Naive thymus-derived CD4-positive, alpha-beta T cell (primary cell): ENCODE data around the gene TTLL12. TPM values are rescaled to one million over a fixed set of nuclear protein-coding genes. Genes with fewer than 3 reads are reported as not detected.

Source experiments
- ATAC-seq: fragments of 150-1000 bp; cut with Tn5 transposase; 2 replicates; pipeline ENCODE4 v1.10.0; 2021; ENCODE audit warnings: mild to moderate bottlenecking, moderate library complexity
- CTCF ChIA-PET: fragments of 350-600 bp; sonication (Branson Sonifier 250); formaldehyde crosslinking; loops from one replicate; lab custom pipeline; 2021; ENCODE audit warnings: antibody characterized with exemption; lab: Charles Lee
- POLR2A ChIA-PET: fragments of 350-600 bp; sonication (Branson Sonifier 250); formaldehyde crosslinking; loops from one replicate; lab custom pipeline; 2021; ENCODE audit warnings: antibody characterized with exemption, inconsistent platforms; lab: Charles Lee
- DNase-seq, 9 donors: peaks; one replicate each; pipeline versions ENCODE4 v3.0.0 to v3.0.0-alpha.2; 2020 to 2022; ENCODE audit warnings: mixed read lengths in 1 of 9
- H3K27ac ChIP-seq: one replicate; pipeline ENCODE4 v1.7.0; 2013; ENCODE audit warnings: mild to moderate bottlenecking, low read depth, low read length, moderate library complexity
- H3K27me3 ChIP-seq, 2 donors: one replicate each; pipeline ENCODE4 v1.7.0; 2013; ENCODE audit warnings: low read length in 2 of 2, mild to moderate bottlenecking in 2 of 2, moderate library complexity in 2 of 2; ENCODE audit not compliant: control insufficient read depth in 2 of 2, insufficient read depth in 2 of 2
- H3K36me3 ChIP-seq, 3 experiments: 1 replicate in 2 of 3; 2 replicates in 1 of 3; pipeline ENCODE4 v1.7.0; 2013; ENCODE audit warnings: low read length in 3 of 3, mild to moderate bottlenecking in 3 of 3, moderate library complexity in 1 of 3; ENCODE audit not compliant: insufficient read depth in 3 of 3, control insufficient read depth in 2 of 3
- H3K4me1 ChIP-seq, 2 donors: one replicate each; pipeline ENCODE4 v1.7.0; 2013; ENCODE audit warnings: low read length in 2 of 2, mild to moderate bottlenecking in 2 of 2, moderate library complexity in 1 of 2; ENCODE audit not compliant: control insufficient read depth in 2 of 2, insufficient read depth in 2 of 2
- H3K4me3 ChIP-seq: 2 replicates; pipeline ENCODE4 v1.7.0; 2013; ENCODE audit warnings: mild to moderate bottlenecking, low read length
- H3K9me3 ChIP-seq, 3 experiments: 1 replicate in 2 of 3; 2 replicates in 1 of 3; pipeline ENCODE4 v1.7.0; 2013; ENCODE audit warnings: low read length in 3 of 3; ENCODE audit not compliant: control insufficient read depth in 2 of 3
- H3K27ac Mint-ChIP-seq, 9 donors: one replicate each; pipeline ENCODE4 v1.8.0; 2020 to 2022; ENCODE audit warnings: mixed read lengths in 9 of 9, mild to moderate bottlenecking in 8 of 9, moderate library complexity in 5 of 9, inconsistent platforms in 2 of 9
- H3K27me3 Mint-ChIP-seq, 5 donors: one replicate each; pipeline ENCODE4 v1.8.0; 2021 to 2022; ENCODE audit warnings: mixed read lengths in 5 of 5, mild to moderate bottlenecking in 1 of 5
- H3K36me3 Mint-ChIP-seq, 5 donors: one replicate each; pipeline ENCODE4 v1.8.0; 2020 to 2022; ENCODE audit warnings: mixed read lengths in 5 of 5, mild to moderate bottlenecking in 3 of 5, inconsistent platforms in 1 of 5
- H3K4me1 Mint-ChIP-seq, 7 donors: one replicate each; pipeline ENCODE4 v1.8.0; 2020 to 2022; ENCODE audit warnings: mixed read lengths in 7 of 7, mild to moderate bottlenecking in 3 of 7, inconsistent platforms in 1 of 7
- H3K4me3 Mint-ChIP-seq, 10 donors: one replicate each; pipeline ENCODE4 v1.8.0; 2020 to 2022; ENCODE audit warnings: mild to moderate bottlenecking in 10 of 10, mixed read lengths in 10 of 10, moderate library complexity in 6 of 10, inconsistent platforms in 2 of 10
- H3K9me3 Mint-ChIP-seq, 11 donors: one replicate each; pipeline ENCODE4 v1.8.0; 2020 to 2022; ENCODE audit warnings: mixed read lengths in 11 of 11, mild to moderate bottlenecking in 4 of 11, inconsistent platforms in 1 of 11, moderate library complexity in 1 of 11
- intact Hi-C, 2 donors: fragments of 100-400 bp; cut with micrococcal nuclease; formaldehyde crosslinking; loops; one replicate each; pipeline ENCODE4 v1.15.1; 2023
- polyA plus RNA-seq, 2 donors: library from polyadenylated mRNA; unstranded; fragments of 300-500 nt; fragmentation: Illumina TruSeq; gene quantifications; one replicate each; pipeline ENCODE4 v1.2.3, GENCODE V29; 2021
- total RNA-seq, 6 experiments: library from RNA in 5 of 6; stranded (reverse) in 5 of 6; gene quantifications; 1 replicate in 5 of 6; 2 replicates in 1 of 6; pipeline ENCODE4 v1.2.3 and lab custom pipeline; 2021 to 2026

Gene TTLL12
- total and polyA plus RNA-seq, 7 experiments from 2014 or later: 15.6 to 43.7 (median 28.2) TPM

DNA sequence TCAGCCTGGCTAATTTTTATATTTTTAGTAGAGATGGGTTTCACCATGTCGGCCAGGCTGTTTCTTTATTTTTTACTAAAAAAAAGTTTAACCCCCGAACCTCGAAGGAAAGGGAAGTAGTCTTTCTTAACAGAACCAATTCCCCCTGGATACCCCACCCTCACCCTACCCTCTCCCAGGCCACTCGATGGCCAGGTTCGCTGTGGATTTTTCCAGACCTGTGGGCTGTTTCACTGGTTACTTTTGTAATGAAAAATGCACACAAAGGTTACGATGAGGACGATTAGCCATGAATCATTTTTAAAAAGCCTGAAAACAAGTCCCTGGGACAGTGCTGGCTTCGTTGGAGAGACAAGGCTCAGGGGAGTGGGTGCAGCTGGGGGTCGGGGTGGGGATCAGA is 33.0 kb downstream of the TTLL12 start:
- no peaks in the 10 kb centered on the region for H3K9me3 Mint-ChIP-seq
- Histone ChIP-seq H3K36me3 (peaks cover 0 to 18% (median 0%) of the 10 kb centered on the region in 3 experiments), H3K4me1 (peaks cover 5 to 13% of the 10 kb centered on the region in 2 donors), H3K27ac (no peak overlapping the region), H3K4me3 (no peak overlapping the region), H3K9me3 (no peaks in the 10 kb centered on the region), H3K27me3 (no peaks in the 10 kb centered on the region)
- ChIA-PET CTCF (no interaction called here), POLR2A (no interaction called here)
- peak overlapping the region in 1 of 10 donors; percentile 95 for H3K4me3 Mint-ChIP-seq
- DNase-seq: no peak
- no peaks in the 10 kb centered on the region for H3K27me3 Mint-ChIP-seq
- H3K4me1 Mint-ChIP-seq: peaks cover 4 to 39% (median 16%) of the 10 kb centered on the region in 7 donors
- no peak for ATAC-seq
- intact Hi-C loops: loop anchor here (2.0 kb wide), 2 partner anchors 33 to 139 kb away; partner anchors contain the start of genes PACSIN2 (in 1 of the 2) and TTLL12 (in 1 of the 2)
- peak overlapping the region in 2 of 9 donors; percentile 22 to 74 for H3K27ac Mint-ChIP-seq
- H3K36me3 Mint-ChIP-seq: peaks cover 0 to 2% (median 0%) of the 10 kb centered on the region in 5 donors

DNA sequence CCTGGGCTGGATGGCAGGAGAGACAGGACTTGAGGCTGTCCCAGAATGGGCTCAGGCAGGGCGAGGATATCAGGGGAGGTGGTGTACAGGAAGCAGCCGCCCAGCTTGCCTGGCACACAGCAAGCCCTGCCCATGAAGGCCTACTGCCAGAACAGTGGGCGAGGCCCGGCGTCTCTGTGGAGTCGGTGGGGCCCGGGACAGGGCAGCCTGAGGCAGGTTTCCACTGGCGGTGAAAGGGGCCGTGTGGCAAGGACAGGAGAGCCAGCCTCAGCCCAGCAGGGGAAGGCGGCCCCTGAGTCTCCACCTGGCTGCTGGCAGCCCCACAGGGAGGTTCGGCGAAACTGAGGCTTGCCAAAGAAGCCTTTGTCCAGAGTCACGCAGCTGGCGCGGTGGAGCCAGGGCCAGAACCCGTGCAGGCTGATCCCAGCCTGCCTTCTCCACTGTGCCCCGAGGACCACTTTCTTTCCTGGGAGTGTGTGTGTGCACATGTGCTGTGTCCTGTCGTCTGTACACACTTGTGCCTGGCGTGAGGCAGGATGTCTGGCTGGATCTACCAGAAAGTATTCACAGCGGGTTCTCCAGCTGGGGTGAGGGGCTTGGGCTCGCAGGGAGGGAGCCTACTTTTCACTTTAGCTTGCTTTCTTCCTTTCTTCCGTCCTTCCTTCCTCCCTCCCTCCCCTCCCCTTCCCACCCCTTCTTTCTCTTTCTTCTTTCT is 34.4 kb downstream of the TTLL12 start:
- Histone ChIP-seq H3K9me3 (no peaks in the 10 kb centered on the region), H3K36me3 (peaks cover 0 to 18% (median 0%) of the 10 kb centered on the region in 3 experiments), H3K27ac (peak overlapping the region; percentile 78), H3K4me1 (peaks cover 5 to 13% of the 10 kb centered on the region in 2 donors), H3K27me3 (no peaks in the 10 kb centered on the region), H3K4me3 (peak overlapping the region; percentile 90)
- H3K4me1 Mint-ChIP-seq: peaks cover 10 to 40% (median 25%) of the 10 kb centered on the region in 7 donors
- POLR2A ChIA-PET: interaction anchor here (1.1 to 3.0 kb wide), 2 partner anchors 9 to 35 kb away, joined by 3 to 17 read pairs; partner anchors contain the start of gene TTLL12
- H3K27ac Mint-ChIP-seq: peak overlapping the region; percentile 71 to 96 (median 85)
- no peaks in the 10 kb centered on the region for H3K27me3 Mint-ChIP-seq
- H3K9me3 Mint-ChIP-seq: no peaks in the 10 kb centered on the region
- DNase-seq (peak; percentile 49 to 67 (median 64)), ATAC-seq (peak; percentile 85)
- CTCF ChIA-PET: no interaction called here
- peaks cover 0 to 2% (median 0%) of the 10 kb centered on the region in 5 donors for H3K36me3 Mint-ChIP-seq
- H3K4me3 Mint-ChIP-seq: peak overlapping the region; percentile 83 to 95 (median 90)
- intact Hi-C loops: loop anchor here (1.0 to 2.0 kb wide), 5 partner anchors 9 to 138 kb away; partner anchors contain the start of genes TTLL12 (in 2 of the 2), MCAT (in 1 of the 2) and PACSIN2 (in 1 of the 2)

DNA sequence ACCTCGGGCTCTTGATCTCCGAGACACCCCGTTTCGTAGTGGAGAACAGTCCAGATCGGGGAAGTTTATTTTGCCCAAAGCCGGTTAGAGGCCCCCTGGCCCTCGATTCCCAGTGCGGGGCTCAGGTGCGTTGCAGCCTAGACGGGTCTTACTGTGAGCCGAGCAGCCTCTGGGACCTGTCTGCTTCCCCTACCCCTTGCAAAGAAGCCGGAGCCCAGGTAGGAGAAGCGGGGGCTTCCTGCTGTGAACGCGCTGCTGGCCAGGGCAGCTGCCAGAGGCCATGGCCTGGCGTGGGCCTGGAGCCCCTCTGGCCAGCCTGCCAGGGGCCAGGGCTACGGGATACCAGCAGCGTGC is 35.0 kb downstream of the TTLL12 start:
- H3K27me3 Mint-ChIP-seq: no peaks in the 10 kb centered on the region
- no peaks in the 10 kb centered on the region for H3K9me3 ChIP-seq
- H3K4me3 ChIP-seq: peak overlapping the region; percentile 90
- H3K4me3 Mint-ChIP-seq: peak overlapping the region; percentile 83 to 95 (median 88)
- H3K36me3 ChIP-seq: peaks cover 0 to 18% (median 0%) of the 10 kb centered on the region in 3 experiments
- ATAC-seq (peak; percentile 32), DNase-seq (peak in 1 of 9 donors; percentile 25)
- no peaks in the 10 kb centered on the region for H3K27me3 ChIP-seq
- CTCF ChIA-PET: no interaction called here
- POLR2A ChIA-PET: interaction anchor here (3.0 kb wide), 1 partner anchor 35 kb away, joined by 17 read pairs; the partner anchor contains the start of gene TTLL12
- H3K27ac ChIP-seq: peak overlapping the region; percentile 78
- H3K4me1 Mint-ChIP-seq: peaks cover 15 to 46% (median 30%) of the 10 kb centered on the region in 7 donors
- no peaks in the 10 kb centered on the region for H3K9me3 Mint-ChIP-seq
- peaks cover 5 to 13% of the 10 kb centered on the region in 2 donors for H3K4me1 ChIP-seq
- intact Hi-C loops: loop anchor here (1.0 to 2.0 kb wide), 5 partner anchors 9 to 137 kb away; partner anchors contain the start of genes TTLL12 (in 2 of the 2), MCAT (in 1 of the 2) and PACSIN2 (in 1 of the 2)
- peaks cover 0 to 2% (median 0%) of the 10 kb centered on the region in 5 donors for H3K36me3 Mint-ChIP-seq
- H3K27ac Mint-ChIP-seq: peak overlapping the region; percentile 71 to 96 (median 85)

DNA sequence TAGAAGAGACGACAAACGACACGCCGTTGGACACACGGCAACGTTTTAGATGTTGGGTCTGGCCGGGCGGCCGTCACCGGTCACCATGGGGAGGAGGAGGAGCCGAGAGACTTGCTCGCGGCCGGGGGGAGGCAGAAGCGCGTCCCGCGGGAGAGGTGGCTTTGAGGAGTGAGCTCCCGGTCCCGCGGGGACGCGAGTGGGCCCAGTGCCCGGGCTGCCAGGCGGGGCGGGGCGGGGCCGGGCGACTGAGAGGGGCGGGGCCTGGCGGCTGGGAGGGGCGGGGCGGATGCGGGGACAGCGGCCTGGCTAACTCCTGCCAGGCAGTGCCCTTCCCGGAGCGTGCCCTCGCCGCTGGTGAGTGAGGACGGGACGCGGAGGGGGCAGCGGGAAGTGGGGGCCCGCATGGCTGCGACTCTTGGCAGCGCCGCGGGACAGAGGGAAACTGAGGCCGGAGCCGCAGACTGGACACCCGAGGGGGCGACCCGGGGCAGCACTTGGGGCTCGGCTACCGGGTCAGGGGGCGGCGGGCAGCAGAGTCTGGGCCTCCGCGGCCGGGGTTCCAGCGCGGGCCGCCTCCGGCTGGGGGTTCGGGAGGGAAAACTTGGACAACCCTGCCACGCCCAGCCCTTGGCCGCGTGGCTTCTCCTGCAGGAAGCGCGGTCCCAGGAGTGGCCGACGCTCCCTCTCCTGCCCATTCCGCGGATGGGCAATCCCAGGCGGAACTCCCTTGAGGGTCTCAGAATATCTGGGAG is 35.5 kb downstream of the TTLL12 start, which contains the start of gene TSPO:
TSPO (plus strand) TSS at position 309 of the 752 bp plus-strand sequence. CDS start 7,680 bp downstream, outside the sequence.
- H3K4me3 ChIP-seq: peak within 1 kb of the TSS; percentile 90
- H3K27ac ChIP-seq: peak within 1 kb of the TSS; percentile 78
- peaks cover 0 to 18% (median 0%) of the 10 kb centered on the region in 3 experiments for H3K36me3 ChIP-seq
- intact Hi-C loops: loop anchor here (1.0 to 2.0 kb wide), 5 partner anchors 8 to 137 kb away; partner anchors contain the start of genes TTLL12 (in 2 of the 2), MCAT (in 1 of the 2) and PACSIN2 (in 1 of the 2)
- H3K4me1 ChIP-seq: peaks cover 5 to 13% of the 10 kb centered on the region in 2 donors
- ChIA-PET POLR2A (interaction anchor here (0.9 to 3.0 kb wide), 2 partner anchors 36 to 535 kb away, joined by 4 to 17 read pairs; partner anchors contain the start of gene TTLL12), CTCF (no interaction called here)
- Mint-ChIP-seq H3K27ac (peak within 1 kb of the TSS; percentile 83 to 96 (median 93)), H3K9me3 (no peaks in the 10 kb centered on the region), H3K4me1 (peaks cover 16 to 47% (median 29%) of the 10 kb centered on the region in 7 donors), H3K4me3 (peak within 1 kb of the TSS; percentile 83 to 95 (median 92)), H3K36me3 (peaks cover 0 to 2% (median 0%) of the 10 kb centered on the region in 5 donors), H3K27me3 (no peaks in the 10 kb centered on the region)
- H3K9me3 ChIP-seq: no peaks in the 10 kb centered on the region
- H3K27me3 ChIP-seq: no peaks in the 10 kb centered on the region
- DNase-seq: peak; percentile 17 to 76 (median 39)
- peak; percentile 70 for ATAC-seq

DNA sequence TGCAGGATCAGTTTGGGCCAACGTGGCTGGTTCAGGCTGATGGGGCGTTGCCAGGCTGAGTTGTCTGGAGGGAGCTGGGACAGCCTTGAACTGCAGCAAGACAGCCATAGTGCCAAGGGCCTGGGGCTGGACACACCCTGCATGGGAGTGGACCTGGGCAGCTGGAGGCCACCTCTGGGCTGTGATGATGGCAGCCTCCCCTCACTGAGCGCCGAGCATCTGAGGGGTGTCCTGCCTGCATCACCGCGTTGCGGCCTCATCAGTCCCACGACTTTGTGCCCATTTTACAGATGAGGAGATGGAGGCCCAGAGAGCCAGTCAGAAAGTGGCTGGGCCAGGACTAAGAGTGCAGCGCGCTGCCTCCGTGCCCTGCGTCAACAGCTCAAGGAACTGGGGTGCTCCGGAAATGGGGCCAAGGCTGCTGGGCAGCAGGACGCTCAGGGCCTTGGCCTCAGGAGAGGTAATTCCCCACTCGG is 36.2 kb downstream of the TTLL12 start:
- peak overlapping the region; percentile 83 to 96 (median 93) for H3K27ac Mint-ChIP-seq
- no peaks in the 10 kb centered on the region for H3K27me3 ChIP-seq
- no peaks in the 10 kb centered on the region for H3K27me3 Mint-ChIP-seq
- peaks cover 5 to 13% of the 10 kb centered on the region in 2 donors for H3K4me1 ChIP-seq
- no peak for ATAC-seq
- ChIA-PET CTCF (no interaction called here), POLR2A (interaction anchor here (0.9 to 3.0 kb wide), 2 partner anchors 36 to 534 kb away, joined by 4 to 17 read pairs; partner anchors contain the start of gene TTLL12)
- H3K4me3 Mint-ChIP-seq: peak overlapping the region; percentile 83 to 95 (median 91)
- peak overlapping the region; percentile 90 for H3K4me3 ChIP-seq
- intact Hi-C loops: no loop called here
- no peaks in the 10 kb centered on the region for H3K9me3 Mint-ChIP-seq
- peaks cover 16 to 43% (median 25%) of the 10 kb centered on the region in 7 donors for H3K4me1 Mint-ChIP-seq
- peak overlapping the region; percentile 78 for H3K27ac ChIP-seq
- H3K36me3 ChIP-seq: peaks cover 0 to 14% (median 0%) of the 10 kb centered on the region in 3 experiments
- no peak for DNase-seq
- H3K9me3 ChIP-seq: no peaks in the 10 kb centered on the region
- peaks cover 0 to 2% (median 0%) of the 10 kb centered on the region in 5 donors for H3K36me3 Mint-ChIP-seq
